Activated effector memory CD4-positive, alpha-beta T cell treated with anti-CD3 and anti-CD28 coated beads, Interleukin-2, amount 50 U/mL, for 16 hours (primary cell): Measurements from ENCODE around the gene MB.
"Not testable (repeated sequence)": the region's sequence is repeated elsewhere in the genome, so short reads cannot be mapped to it uniquely, and the experiment has no call there.

Experiments
- DNase-seq: peaks from one replicate; pipeline ENCODE4 v3.0.0-alpha.2; 2020

MB gene

DNA sequence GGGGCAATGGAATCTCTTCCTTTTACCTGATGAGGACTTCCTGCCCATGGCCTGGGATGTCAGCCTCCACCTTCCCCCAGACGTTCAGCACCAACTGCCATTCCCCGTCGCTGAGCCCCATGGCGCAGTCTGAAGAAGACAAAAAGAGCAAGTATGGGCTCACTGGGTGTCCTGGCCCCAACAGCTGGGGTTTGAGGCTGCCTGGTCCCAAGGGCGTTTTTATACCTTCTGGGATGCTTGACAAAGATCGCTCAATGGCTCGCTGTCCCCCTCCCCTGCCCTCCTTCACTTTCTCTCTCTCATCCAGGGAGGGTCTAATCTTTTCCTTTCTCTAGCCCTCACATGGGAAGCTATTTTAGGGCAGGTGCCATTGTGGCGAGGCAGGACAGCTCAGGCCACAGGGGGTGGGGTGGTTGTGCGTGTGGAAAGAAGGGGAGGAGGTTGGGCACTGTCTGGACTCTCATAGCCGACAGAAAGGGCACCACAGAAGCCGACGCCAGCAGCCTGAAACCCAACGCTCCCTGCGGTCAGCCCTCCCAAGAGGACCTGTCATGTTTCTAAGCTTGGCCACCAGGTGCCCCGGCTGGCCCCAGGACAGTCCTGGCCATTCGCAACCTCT is at the start of gene MB:
Gene MB, minus strand, starts transcription at position 193 of the 619 bp plus-strand sequence. Its CDS starts 72 bp downstream, at position 121.
- no peak for DNase-seq

DNA sequence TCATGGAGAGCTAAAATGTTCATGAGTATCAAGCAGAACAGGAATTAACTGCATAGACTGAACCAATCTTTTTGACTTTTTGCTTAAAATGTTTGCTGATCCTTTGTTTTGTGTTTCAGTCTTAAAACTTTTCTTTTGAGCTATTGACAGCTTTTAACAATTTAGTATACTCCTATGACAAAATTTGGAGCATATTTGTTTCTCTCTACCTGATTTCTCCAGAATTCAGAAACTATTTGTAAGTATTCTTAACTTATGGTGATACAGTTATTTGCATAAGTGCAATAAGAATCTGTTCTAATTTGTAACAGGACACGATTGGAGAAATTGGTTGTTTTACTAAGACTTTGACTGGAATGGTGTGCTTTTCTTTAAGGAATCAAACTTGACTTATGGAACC is 49.6 kb upstream of the MB start:
- not testable (repeated sequence) for DNase-seq

DNA sequence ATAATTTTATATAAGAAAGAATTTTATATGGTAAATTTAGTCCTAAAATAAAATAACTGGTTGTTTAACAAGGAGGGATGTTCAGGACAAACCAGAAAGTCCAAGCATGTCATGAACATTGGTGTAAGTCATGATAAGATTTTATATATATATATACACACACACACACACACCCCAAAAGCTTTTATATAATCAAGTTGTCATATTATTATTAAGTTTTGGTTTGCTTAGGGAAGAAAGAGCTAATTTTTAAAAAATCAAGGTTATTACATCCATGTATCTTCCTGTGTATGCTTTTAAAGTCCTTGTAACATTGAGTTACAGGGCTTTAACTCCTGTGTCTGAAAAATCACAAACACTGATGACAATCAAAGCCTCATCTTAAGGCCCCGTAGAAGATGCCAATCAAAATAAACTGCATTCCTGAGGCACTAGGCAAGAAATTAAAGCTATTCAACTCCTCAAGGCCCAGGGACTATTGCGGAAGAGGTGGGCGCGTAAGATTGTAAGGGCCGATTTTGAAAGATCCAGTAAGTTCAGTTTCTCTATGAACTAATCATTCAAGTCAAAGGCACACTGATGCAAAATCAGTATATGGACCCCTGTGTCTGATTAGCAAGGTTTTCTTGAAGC is 47.9 kb upstream of the MB start:
- no peak for DNase-seq

DNA sequence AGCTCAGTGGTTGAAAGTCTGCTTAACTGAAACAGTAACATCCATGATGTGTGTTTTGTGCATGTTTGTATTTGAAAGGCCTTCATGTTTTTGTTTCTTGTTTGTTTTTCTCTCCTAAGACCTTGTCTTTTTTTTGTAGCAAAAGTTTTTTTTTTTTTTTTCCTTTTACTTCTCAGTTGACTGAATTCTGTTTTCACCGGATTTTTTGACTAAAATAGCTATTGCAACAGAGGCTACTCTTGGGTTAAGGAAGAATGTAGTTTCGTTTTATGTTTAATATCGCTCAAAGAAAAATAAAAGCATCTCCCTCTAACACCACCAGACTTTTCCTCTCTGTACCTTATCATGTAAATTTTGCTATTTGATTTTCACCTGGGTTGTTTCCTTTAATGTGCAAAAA is 46.2 kb upstream of the MB start:
- DNase-seq = no peak

DNA sequence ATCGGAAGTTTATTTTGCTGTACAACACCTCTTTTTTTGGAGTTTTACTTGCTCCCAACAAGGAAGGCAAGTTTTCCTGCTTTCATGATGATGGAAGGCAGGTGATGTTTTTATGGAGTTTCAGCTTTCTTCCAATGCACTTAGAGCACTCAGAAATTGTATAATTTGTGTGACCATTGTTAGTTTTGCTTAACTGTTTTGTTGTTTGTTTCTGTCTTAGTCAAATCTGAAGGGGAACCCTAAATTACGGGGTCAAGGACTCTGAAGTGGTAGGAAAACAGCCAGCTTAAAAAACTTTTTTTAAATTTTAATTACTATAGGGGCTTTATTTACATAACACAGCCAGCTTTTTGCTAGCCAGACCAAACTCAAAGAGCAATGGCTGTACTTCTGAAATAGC is 45.8 kb upstream of the MB start:
- no peak for DNase-seq

DNA sequence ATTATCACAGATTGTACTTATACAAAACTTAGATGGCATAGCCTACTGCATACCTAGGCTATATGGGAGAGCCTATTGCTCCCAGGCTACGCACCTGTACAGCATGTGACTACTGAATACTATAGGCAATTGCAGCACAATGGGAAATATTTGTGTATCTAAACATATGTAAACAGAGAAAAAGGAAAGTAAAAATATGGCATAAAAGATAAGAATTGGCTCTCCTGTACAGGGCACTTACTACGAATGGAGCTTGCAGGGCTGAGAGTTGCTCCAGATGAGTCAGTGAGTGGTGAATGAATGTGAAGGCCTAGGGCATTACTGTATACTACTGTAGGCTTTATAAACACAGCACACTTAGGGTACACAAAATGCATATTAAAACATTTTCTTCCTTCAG is 44.3 kb upstream of the MB start:
- DNase-seq = no peak

DNA sequence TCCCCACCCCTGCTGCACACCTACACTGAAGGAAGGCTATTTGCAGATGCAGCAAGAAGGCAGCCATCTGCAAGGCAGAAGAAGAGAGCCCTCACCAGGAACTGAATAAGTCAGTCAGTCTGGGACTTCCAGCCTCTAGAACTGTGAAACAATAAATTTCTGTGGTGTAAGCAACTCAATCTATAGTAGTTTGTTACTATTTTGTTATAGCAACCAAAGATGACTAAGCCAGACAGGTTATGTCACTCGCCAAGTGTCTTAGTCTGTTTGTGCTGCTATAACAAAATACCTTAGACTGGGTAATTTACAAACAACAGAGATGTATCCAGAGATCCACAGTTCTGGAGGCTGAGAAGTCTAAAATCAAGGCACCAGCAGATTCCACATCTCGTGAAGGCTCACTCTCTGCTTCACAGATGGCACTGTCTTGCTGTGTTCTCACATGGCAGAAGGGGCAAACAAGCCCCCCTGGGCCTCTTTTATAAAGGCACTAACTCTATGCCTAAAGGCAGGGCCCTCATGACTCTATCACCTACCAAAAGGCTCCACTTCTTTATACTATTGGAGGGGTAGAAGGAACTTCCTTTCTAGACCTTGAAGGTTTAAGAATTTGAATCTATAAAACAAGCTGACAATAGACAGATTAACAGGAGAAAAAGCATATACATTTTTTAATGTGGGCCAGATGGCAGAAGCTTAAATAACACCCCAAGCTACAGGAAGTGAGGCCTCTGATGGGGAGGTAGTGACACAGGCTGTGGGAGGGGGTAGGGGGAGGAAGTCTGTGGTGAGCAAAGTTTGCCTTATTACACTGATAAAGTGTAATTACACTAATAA is 43.4 kb upstream of the MB start:
- DNase-seq = peak; percentile 85

DNA sequence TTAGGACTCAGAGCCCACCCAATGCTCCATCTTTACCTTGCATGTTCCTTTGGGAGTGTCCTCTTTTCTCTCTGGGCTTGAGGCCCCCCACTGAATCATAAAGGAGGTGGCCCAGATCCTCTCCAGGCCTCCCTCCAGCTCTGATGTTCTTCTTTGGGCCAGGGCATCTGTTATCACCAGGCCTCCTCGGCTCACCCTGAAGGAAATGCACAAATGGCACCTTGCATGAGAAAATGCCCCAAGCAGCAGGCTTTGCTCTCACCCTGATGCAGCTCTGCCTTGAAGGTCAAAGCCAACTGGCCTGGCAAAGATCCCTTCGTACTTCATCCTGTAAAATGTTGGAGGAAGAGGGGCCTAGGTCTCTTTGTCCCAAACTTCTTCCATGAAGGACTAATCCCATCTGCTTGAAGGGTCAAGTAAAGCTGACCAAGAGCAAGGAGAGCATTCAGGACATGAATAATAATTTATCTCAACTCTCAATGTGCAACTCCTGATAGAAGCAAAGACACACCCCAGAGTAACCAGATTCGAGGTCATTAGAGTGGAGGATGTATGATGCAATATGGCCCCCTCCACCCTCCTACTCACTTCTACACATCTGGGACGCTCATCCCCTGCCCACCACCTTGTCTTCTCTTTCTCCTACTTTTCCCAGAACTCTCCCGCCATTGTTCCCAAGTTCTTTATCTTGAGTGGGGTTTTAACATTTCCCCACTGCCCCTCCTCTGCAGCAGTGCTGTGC is 40.6 kb upstream of the MB start:
- DNase-seq = no peak

DNA sequence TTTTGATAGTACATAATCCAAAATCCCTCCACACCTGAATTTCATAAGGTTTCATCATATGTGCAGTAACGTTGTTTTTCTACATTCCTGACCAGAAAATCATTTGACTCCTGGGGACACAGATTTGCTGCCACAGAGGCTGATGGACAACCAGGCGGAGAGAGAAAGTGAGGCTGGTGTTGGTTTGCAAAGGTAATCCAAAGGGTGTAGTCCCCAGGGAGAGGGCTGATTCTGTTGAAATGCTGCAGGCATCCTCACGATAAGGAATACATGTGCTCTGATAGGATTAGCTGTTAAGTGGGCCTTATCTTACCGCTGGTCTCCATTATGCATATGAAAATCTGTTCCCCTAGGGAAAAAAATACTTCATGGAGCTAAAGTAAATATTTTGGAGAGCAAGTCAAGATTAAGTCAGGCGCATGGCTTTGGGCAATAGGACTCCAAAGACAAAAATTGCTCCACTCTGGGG is 39.2 kb upstream of the MB start:
- no peak for DNase-seq

DNA sequence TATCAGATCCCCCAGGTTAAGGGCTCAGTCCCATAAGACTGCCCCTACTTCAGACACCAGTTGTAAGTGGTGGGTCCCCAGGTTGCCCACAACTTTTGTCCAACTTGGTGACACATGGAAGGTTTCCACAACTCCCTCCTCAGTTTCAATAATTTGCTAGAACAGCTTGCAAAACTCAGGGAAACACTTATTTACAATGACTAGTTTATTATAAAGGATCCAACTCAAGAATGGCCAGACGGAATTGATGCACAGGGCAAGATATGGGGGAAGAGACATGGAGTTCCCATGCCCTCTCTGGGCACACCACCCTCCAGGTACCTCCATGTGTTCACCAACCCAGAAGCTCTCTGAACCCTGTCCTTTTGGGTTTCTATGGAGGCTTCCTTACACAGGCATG is 36.7 kb upstream of the MB start:
- DNase-seq = no peak

DNA sequence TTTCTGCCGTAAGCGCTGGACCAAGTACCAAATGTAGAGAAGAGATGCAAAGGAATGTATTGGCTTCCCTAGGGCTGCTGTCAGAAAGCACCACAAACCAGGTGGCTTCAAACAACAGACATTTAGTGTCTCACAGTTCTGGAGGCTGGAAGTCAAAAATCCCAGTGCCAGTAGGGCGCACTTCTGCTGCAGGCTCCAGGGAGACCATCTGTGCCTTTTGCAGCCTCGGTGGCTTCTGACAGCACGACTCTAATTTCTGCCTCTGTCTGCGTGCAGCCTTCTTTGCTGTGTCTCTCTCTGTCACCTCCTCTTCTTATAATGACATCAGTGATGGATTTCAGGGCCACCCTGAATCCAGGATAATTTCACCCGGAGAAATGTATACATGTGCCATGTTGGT is 34.0 kb upstream of the MB start:
- DNase-seq = no peak

DNA sequence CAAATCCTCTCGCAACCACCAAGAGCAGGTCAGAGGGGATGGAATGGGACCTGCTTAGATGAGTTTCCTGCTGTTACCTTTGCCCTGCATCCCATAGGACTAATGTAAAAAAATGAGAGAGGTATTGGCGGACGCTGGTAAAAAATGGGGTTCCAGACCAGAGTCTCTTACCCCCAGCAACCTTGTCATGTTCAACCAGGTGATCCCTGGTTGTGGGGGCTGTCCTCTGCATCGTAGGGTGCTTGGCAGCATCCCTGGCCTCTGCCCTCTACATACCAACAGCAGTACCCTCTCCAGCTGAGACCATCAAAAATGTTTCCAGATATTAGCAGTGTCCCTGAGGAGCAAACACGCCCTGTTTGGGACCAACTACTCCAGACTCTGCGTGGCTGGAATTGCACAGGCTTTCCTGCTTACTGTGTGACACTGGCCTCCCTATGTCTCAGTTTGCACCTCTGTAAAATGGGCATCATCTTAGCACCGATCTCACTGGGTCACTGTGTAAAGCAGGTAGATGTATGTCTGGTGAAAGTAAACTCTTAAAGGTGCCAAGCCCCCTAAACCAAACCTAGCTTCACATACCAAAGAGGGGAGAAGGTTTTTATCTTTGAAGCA is 32.6 kb upstream of the MB start:
- DNase-seq = no peak

DNA sequence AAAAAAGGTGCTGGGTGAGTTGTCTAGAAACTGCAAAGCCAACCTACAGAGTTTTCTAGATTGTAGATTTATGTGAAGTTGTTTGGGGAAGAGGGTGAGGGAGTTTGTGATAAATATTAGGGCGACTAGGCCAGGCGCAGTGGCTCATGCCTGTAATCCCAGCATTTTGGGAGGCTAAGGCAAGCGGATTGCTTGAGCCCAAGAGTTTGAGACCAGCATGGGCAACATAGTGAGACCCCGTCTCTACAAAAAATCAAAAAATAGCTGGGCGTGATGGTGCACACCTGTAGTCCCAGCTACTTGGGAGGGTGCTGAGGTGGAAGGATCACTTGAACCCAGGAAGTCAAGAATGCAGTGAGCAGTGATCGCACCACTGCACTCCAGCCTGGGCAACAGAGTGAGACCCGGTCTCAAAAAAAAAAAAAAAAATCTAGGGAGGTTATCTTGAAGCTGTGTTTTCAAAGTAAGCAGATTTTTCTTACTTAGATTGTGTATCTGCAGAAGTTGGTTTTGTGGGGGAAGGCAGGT is 32.0 kb upstream of the MB start:
- no peak for DNase-seq

DNA sequence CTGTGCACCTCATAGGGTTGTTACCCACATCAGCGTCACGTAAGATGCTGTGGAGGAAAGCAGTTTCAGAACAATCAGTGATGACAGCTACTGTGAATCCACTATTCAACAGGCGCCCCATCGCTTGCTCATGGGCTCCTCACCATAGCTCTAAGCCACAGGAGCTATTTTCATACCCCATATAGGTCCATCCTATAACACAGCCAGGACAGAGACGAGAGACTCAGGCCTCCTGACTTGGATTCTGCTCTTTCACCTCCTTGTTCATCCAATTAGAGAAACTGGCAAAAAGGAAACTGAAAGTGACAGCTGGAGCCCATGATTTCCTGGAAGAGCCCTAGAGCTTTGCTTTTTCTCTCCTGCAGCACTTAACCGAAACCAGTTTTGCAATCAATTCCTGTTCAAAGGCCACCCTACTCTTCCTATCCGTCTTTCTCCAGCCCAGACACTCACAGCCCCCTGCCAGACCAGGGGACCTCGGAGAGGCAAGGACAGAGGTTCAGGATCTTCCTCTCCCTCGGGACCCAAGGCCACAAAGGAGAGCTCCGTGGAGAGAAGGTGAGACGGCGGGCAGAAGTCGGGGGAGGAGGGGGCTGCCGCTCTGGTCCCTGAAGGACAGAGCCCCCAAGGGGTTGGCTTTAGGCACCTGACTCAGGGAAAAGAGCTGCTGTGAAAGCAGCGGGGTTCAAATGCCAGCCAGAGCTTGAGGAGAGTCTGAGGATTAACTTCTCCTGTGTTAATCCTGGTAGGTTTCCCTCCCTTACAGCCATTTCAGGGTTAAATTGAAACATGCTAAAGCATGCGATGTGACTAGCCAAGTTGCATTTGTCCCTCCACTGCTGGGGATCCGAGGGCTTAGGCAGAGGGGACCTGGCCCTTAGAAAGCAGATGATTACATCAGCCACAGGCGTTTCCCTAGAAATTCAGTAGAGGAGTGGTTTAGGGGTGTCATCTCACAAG is 31.2 kb upstream of the MB start, which contains the start of gene APOL6:
Gene APOL6, plus strand, starts transcription at position 381 of the 960 bp plus-strand sequence. CDS start 7,980 bp downstream, outside the sequence.
- DNase-seq = peak; percentile 83

DNA sequence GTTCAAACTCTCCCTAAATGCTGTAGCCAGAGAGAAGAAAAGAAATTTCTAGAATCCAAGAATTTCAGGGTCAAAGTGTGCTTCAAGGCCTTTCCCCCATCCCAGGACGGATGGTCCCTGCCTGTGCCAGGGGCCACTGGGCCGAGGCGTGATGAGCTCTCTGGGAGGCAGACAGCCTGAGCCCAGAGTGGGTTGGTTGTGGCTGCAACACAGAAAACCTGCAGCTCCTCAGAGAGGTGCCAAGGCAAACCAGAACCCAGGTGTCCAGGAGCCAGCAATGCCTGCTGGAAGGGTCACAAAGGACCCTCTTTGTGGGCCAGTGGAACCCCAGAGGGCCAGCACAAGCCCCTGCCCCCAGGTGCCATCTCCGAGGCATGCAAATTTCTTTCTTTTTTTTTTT is 28.5 kb upstream of the MB start:
- DNase-seq = no peak

DNA sequence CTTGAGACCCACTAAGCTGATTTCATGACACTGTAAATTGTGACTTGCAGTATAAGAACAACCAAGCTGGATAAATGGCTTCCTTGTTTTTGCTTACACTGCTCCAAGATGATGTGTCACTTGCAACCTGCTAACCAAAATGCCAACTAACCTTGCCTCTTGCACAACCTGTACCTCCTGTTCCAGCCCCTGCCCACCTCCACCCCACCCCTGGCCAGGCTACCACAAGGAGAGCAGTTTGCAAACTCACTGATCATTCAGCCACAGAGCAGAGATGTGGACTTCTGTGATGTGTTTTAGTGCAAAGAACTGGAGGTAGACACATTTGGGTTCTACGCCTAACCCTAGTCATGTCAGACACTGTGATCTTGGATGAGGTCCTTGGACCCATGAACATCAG is 26.9 kb upstream of the MB start:
- no peak for DNase-seq

DNA sequence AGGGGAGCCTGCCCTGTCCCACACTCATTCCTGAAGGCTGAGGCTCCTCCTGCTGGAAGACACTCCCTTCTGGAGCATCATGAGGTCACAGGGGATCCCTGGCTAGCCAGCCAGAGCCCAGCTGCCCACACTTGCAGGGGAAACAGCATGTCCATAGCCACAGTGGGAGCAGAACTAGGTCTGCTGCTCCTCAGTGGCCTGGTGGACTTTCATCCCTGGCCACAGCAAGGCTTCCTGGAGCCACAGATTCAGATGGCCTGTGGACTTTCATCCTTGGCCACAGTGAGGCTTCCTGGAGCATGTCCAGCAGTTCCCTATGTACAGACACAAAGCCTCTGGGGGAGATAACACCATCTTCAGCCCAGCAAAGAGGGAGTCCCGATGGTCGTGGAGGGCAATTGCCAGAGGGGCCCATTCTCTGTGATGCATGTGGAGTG is 25.2 kb upstream of the MB start:
- DNase-seq = peak; percentile 41

DNA sequence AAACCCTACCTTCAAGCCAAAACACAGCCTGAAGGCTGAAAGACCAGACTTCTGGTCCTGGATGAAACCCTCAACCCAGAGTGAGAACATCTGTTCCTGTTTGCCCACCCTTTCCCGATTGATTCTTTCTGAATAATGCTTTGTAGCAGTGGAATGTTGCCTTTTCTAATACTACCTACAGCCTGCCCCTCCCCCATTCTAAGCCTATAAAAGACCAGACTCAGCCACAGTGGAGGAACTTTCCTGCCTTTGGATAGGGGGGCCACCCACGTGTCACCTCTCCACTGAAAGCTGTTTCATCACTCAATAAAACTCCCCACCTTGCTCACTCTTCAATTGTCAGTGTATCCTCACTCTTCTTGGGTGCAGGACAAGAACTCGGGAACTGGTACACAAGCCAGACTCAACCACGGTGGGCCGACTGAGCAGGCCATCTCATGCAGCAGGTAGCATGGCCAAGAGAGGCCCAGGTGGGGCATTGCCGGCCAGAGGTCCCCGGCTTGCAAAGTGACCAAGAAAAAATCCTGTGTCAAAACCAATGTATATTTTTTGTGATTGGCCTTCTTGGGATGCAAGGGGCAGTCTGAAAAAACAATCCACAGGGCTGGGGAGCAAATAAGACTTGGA is 24.5 kb upstream of the MB start:
- peak; percentile 46 for DNase-seq

DNA sequence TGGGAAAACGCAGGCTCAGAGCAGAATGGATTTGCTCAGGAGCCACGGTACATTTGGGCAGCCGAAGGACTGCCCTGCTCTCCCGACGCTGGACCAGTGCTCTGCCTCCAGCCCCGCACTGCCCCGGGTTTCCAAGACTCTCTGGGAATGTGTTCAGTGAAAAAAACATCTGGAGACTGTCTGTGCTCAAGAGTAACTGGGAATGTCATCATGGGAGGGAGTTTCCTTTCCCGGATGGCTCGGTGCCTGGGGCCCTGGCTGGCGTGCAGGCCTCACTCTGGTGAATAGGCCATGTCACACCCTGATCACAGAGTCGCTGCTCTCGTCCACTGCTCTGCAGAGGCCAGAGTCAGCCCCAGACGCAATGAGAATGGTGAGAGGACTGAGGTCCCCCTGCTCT is 21.3 kb upstream of the MB start:
- DNase-seq = peak; percentile 4

DNA sequence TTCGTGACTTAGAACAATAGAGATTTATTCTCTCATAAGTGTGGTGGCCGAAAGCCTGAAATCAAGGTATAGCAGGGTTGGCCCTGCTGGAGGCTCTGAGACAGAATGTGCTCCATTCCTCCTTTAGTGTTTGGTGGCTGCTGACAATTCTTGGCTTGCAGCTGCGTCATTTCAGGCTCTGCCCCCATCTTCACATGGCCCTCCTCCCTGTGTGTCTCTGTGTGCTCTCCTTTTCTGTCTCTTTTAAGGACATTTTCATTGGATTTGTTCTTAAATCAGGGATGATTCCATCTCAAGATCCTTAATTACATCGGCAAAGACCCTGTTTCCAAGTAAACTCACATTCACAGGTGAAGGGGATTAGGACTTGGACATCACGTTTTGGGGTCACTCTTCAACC is 20.9 kb upstream of the MB start:
- DNase-seq = no peak

DNA sequence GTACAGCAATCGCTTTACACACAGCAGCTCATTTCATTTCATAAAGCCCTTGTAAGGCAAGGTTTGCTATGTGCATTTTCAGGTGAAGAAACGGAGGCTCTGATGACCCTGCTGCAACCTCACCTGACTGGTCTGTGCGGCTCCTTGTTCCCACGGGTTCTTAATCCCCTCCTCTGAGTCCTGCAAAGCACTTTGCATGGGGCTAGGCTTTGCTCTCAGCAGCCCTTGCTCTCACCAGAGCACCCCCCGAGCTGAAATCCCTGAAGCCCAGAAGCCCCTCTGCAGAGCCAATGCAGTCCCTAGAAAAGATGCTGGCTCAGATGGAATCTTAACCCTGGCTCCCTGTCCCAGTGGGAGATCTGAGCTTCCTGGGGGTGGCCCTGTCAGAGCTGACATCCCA is 20.1 kb upstream of the MB start:
- DNase-seq = peak; percentile 27
